ENCODE measurements around the gene CCDC85C.

The CCDC85C gene

DNA sequence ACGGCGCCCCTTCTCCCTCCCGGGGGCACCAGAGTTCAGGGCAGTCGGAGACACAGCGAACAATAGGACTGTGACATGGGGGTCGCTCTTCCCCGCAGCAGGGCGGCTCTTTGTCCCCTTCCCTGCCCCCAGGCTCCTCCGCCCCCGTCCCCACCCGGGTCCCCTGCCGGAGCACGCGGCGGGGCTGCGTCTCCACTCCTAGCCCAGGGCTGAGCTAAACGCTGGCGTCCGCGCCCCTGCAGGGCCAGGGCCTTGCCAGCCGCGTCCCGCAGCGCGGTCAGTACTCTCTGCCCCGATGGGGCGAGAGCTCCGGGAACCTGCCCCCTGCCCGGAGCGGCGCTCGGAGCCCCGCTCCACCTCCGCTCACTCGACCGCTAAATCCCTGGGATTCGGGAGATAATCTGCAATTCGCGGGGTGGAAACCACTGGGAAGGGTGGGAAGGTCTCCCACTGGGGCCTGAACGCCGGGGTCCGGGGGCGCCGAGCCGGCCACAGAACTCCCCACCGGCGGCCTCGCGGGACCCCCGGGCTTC, 825 bp upstream of the CCDC85C start:
- DNase-seq, result no peak

- peak; percentile 98 for DNase-seq
These were observed 315 bp upstream of the CCDC85C start for GRCh38 chr14:99604278-99604765.

DNA sequence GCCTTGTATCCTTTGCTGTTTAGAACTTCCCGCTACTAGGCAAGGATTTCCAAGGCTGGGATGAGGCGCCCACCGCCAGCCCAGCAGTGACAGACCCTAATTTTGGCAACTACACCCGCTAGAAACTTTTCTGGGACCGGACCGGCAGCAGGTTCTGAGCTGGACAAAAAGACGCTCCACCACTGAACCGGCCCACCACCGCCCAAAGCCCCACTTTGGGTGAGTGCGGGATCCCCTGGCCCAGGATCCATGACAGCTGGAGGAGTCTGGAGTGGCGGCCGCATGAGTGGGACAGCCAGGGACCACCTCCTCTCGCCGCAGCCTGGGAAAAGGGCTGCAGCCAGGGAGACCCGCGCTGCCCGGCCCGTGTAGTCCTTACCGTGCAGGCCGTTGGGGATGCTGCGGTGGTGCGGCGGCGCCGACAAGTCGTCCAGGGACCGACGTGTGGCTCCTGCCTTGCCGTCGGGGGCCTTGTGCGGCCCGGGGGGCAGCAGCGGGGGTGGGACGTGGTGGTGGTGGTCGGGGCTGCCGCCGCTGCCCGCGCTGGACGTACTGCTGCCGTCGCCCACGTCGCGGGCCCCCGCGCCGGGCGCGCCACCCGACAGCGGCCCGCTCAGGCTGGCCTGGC, 1.1 kb downstream of the CCDC85C start:
- DNase-seq, result no peak

- DNase-seq, result peak; percentile 12
These were observed 1.8 kb downstream of the CCDC85C start for GRCh38 chr14:99602054-99602787.

DNA sequence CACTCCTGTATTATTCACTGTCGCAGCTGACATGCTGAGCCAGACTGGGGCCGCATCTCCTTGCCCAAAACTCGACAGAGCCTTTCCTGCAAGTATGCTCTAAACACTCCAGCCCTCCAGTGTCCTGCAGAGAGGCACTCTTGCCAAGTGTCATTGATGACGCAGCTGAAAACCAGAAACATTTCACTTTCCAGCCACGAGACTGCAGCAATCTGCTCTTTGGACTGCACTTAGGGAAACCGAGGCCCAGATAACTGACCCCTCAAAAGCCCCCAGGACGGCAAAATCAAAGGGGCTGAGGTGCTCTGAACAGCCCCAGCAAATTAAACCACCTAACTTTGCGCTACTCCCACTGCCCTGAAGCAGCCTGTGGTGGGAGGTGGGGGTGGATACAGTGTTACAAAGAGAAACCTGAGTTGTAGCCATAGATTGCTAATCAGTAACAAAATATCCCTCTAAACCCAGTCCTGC, 2.6 kb downstream of the CCDC85C start:
- peak; percentile 14 for DNase-seq

- DNase-seq, result no peak
These were observed 3.6 kb downstream of the CCDC85C start for GRCh38 chr14:99600232-99600888.

- no peak for DNase-seq
These were observed 4.6 kb downstream of the CCDC85C start for GRCh38 chr14:99599393-99599792.

GRCh38 chr14:99598774-99599173, 5.2 kb downstream of the CCDC85C start:
- no peak for DNase-seq

DNA sequence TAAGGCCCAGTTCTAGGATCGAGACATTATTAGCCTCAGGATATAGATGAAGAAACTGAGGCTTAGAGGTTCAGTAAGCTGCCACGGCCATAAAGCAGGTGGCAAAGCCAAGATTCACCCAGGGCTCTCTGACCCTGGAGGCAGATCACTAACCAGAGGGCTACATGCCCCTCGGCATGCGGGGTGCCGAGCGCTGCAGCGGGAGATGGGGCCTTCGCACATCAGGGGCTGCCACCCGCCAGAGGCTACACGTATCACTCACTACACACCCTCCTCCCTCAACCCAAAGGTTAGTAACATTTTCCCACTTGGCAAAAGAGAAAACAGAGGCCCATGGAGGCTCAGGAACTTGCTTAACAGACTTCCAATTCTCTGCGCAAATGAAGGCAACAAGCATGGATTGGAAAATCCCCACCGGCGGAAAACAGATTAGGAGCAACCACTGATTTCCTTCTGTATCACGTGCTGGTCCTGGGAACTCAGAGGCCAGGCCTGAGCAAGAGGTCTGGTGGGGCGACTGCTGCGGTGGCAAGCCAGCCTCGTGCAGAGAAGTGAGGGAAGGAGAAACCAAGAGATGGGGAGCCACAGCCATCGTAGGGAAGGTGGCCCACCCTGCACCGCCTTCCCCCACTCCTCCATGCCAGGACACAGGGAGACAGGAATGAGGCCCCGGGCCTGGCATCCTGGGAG, 6.0 kb downstream of the CCDC85C start:
- no peak for DNase-seq

DNA sequence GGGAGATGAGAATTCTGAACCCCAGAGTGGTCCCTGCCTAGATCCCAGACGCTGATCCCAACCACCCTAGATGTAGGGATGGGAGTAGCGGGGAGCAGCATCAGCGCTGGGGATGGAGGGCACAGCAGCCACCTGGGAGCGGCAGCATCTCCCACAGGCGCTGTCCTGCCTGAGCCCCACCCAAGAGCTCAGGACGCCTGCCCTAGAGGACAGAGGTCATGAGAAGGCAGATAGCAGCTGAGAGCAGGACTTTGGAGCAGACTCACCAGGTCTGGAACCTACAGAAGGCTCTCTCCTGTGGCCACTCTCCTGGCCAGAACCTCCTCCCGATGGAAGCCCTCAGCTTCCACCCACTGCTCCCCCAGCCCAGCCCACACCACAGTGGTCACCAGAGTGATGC, 7.2 kb downstream of the CCDC85C start:
- DNase-seq, result no peak

DNA sequence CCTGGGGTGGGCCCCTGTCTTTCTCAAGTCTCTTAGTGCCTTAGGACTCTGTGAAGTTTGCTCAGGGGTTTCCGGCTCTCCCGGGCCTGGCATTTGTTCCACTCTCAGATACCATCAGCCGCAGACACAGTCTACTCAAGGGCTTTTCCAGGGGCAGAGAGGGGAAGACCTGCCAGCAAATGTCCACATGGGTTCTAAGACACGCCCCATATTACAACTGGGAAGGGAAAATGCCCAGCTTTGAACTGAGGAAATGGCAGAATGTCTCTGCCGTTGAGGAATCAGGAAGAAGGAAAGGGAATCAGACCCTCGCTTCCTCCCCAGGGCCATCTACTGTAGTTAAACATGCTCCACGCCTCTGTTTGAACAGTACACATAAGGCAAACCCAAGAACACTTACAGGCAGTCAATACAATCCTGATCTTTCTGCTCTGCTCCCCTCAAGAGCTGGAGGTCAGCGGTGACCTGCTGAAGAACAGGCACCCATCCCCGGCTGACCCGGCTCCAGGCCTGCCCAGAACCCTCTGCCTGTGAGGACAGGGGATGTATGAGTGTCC, 7.9 kb downstream of the CCDC85C start:
- DNase-seq, result no peak

- no peak for DNase-seq
These were observed 8.5 kb downstream of the CCDC85C start for GRCh38 chr14:99595524-99595923.

DNA sequence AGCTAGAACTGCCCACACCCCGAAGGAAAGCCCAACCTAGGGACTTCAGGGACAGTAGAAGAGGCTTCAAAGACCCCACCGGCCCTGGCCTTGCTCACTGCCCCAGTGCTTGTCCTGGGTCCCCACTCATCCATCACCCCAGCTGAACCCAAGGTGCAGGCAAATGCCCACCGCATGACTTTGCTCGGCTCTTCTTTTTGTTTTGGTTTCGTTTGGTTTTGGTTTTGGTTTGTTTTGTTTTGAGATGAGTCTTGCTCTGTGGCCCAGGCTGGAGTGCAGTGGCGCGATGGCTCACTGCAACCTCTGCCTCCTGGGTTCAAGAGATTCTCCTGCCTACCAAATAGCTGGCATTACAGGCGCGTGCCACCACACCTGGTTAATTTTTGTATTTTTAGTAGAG, 9.0 kb downstream of the CCDC85C start:
- DNase-seq, result no peak

- DNase-seq, result no peak
These were observed 9.8 kb downstream of the CCDC85C start for GRCh38 chr14:99593971-99594841.

GRCh38 chr14:99592933-99593753, 10.9 kb downstream of the CCDC85C start:
- no peak for DNase-seq

DNA sequence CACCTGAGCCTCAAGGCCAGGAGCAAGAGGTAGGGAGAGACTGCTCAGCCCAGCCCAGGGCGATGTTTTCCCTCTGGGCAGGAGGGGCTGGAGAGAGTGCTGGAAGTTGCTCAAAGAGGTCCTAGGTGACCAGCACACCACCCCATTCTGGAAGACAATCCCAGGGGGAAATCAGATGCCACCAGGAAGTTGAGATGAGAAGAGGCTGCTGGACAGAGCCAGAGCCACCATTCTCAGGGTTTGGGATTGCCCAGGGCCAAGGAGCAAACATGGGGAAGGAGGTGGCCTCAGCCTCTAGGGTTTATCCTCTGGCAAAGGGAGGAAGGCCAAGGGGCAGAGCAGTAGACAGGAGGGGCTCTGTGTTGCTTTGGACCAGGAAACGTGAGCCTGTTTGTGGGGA, 11.6 kb downstream of the CCDC85C start:
- DNase-seq, result no peak

DNA sequence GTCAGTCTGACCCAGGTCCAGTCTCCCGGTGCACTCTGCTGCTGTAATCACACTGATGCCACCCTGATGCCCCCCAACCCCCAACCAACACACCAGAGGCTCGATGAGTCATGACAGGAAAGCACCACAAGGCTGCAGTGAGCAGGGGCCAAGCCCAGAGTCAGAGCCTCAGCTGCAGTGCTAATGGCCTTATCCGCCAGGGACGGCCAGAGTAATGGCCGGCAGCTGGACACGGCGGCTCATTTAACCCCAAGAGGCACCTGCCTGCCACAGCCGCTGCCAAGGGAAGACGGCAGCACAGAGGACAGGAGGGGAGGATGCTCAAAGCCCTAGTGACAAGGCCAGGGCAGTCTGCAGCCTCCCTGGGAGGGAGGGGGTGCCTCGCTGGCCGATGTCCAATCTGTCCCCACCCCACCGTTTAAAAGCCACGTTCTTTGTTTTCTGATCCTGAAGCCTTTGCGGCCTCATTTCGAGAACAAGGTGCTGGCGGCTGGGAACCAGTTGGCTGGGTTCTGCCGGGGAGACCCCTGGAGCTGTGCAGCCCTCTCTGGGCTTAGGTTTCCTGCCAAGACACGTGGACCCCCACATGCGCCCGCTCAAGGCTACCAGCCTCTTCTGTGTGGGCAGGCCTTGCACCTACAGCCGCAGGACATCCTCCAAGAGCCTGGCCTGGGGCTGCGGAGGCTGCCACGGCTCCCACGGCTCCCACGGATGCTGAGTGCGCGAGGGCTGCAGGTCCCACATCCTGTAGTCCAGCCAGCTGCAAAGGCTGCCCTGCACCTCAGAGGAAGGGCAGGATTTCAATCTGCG, 13.1 kb downstream of the CCDC85C start:
- DNase-seq, result no peak

GRCh38 chr14:99589651-99590530, 14.1 kb downstream of the CCDC85C start:
- DNase-seq, result no peak

DNA sequence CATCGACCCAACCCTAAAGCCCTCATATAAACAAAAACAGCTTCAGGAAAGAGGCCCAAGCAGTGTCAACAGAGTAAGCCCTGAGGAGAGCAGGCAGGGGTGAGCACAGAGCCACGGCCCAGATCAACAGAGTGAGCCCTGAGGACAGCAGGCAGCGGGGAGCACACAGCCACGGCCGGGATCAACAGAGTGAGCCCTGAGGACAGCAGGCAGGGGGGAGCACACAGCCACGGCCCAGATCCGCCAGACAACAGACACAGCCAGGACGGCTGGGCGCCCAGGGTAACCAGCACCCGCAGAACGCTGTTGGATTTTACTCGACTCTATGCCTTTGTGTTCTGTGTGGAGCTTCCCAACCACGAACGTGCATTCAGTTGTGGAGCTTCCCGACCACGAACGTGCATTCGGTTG, 15.0 kb downstream of the CCDC85C start:
- no peak for DNase-seq
